ENCODE measurements around the gene ZBTB7C. TPM values are rescaled to one million over a fixed set of nuclear protein-coding genes. Genes with fewer than 3 reads are reported as not detected.

The ZBTB7C gene
- total and polyA plus RNA-seq, 2 donors (not counting 1 experiment from before 2014, with no cell fraction given): not detected

DNA sequence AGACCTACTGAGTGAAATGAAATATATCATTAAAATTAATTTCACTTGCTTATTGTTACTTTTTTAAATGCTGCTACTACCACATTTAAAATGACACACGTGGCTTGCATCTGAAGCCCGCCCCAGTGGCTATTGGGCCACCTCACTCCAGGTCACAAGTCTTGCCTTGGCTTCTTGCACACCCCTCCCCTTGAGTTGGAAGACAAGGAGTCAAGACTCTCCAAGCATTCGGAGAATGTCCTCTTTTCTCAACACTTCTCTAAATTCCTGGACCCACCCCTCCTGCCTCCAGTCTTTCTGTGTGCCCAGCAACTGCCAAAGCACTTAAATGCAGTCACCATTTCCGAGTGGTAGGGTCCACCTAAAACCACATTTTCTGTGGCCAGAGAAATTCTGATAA is 73.4 kb downstream of the ZBTB7C start:
- Mint-ChIP-seq H3K27ac (no peak overlapping the region), H3K4me1 (no peaks in the 10 kb centered on the region), H3K27me3 (peaks cover 20% of the 10 kb centered on the region), H3K9me3 (ENCODE audit: insufficient read depth) (no peaks in the 10 kb centered on the region), H3K4me3 (no peak overlapping the region)
- Histone ChIP-seq H4K20me1 (ENCODE audit: control insufficient read depth, insufficient read depth, low read length, poor library complexity, severe bottlenecking) (no peaks in the 10 kb centered on the region), H3K79me2 (ENCODE audit: control insufficient read depth, insufficient read depth, low read length) (no peaks in the 10 kb centered on the region), H3K36me3 (replicated peaks in 1 of 2; ENCODE audit: control extremely low read depth in 1 of 2, control insufficient read depth in 1 of 2, extremely low read depth in 1 of 2, insufficient read depth in 2 of 2, low read length in 1 of 2) (no peaks in the 10 kb centered on the region), H3K27me3 (replicated peaks in 1 of 4; ENCODE audit: control extremely low read depth in 1 of 4, control insufficient read depth in 3 of 4, insufficient read depth in 4 of 4, low read length in 3 of 4) (no peaks in the 10 kb centered on the region), H3K27ac (ENCODE audit: low read length in 2 of 2) (no peak overlapping the region), H2AFZ (ENCODE audit: insufficient read depth, low read depth, low read length, poor library complexity, severe bottlenecking) (no peak overlapping the region), H3K9ac (ENCODE audit: low read length) (no peak overlapping the region), H3K4me1 (ENCODE audit: control insufficient read depth in 2 of 2, insufficient read depth in 2 of 2, low read length in 2 of 2) (no peaks in the 10 kb centered on the region), H3K4me3 (ENCODE audit: control extremely low read depth in 1 of 5, extremely low read depth in 1 of 5, insufficient read depth in 1 of 5, low read depth in 2 of 5, low read length in 4 of 5) (no peak overlapping the region), H3K9me3 (ENCODE audit: control extremely low read depth in 1 of 3, control insufficient read depth in 2 of 3, insufficient read depth in 1 of 3, low read length in 2 of 3) (peaks cover 0 to 3% (median 0%) of the 10 kb centered on the region in 3 donors), H3K4me2 (replicated peaks; ENCODE audit: low read depth, low read length, poor library complexity, severe bottlenecking) (no peak overlapping the region)
- intact Hi-C loops (cut with micrococcal nuclease): no loop called here
- DNase-seq (no peak), ATAC-seq (ENCODE audit: low read depth) (no peak)
- POLR2A ChIA-PET: no interaction called here
- TF ChIP-seq EZH2 (IDR thresholded peaks at IDR 0.05; ENCODE audit: borderline replicate concordance, insufficient read depth, low read depth, low read length, poor library complexity, severe bottlenecking): no peak
- CTCF ChIA-PET: no interaction called here
- 85% methylated on average over 4 of the region's 4 CpGs for WGBS (ENCODE audit: insufficient coverage)

DNA sequence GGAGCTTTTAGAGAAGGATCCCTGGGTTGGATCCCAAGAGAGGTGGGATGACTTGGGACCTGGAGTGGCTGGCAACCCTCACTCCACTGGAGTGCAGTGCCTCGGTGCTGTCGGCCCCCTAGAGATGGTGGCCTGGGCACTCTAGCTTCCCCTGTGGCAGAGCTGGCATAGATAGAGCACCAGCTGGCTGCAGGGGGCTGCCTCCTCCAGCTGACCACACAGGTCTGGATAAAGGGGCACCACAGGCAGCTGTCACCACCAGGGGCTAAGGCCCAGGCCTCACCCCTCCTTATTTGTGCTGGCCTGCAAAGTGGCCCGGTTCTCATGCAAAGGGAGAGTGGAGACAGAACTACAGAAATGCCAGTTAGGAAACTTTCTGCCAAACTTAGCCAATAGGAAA is 74.3 kb downstream of the ZBTB7C start:
- Mint-ChIP-seq H3K9me3 (ENCODE audit: insufficient read depth) (no peaks in the 10 kb centered on the region), H3K4me3 (no peak overlapping the region), H3K27me3 (peaks cover 20% of the 10 kb centered on the region), H3K4me1 (no peaks in the 10 kb centered on the region), H3K27ac (no peak overlapping the region)
- no peaks in the 10 kb centered on the region for H3K79me2 ChIP-seq (ENCODE audit: control insufficient read depth, insufficient read depth, low read length)
- H2AFZ ChIP-seq (ENCODE audit: insufficient read depth, low read depth, low read length, poor library complexity, severe bottlenecking): no peak overlapping the region
- H3K9me3 ChIP-seq (ENCODE audit: control extremely low read depth in 1 of 3, control insufficient read depth in 2 of 3, insufficient read depth in 1 of 3, low read length in 2 of 3): peaks cover 0 to 3% (median 0%) of the 10 kb centered on the region in 3 donors
- H3K27me3 ChIP-seq (replicated peaks in 1 of 4; ENCODE audit: control extremely low read depth in 1 of 4, control insufficient read depth in 3 of 4, insufficient read depth in 4 of 4, low read length in 3 of 4): no peaks in the 10 kb centered on the region
- H3K27ac ChIP-seq (ENCODE audit: low read length in 2 of 2): no peak overlapping the region
- 96% methylated on average over 2 of the region's 3 CpGs for WGBS (ENCODE audit: insufficient coverage)
- CTCF ChIA-PET: no interaction called here
- H3K4me3 ChIP-seq (ENCODE audit: control extremely low read depth in 1 of 5, extremely low read depth in 1 of 5, insufficient read depth in 1 of 5, low read depth in 2 of 5, low read length in 4 of 5): no peak overlapping the region
- intact Hi-C loops (cut with micrococcal nuclease): no loop called here
- no peak for DNase-seq
- no peak overlapping the region for H3K4me2 ChIP-seq (replicated peaks; ENCODE audit: low read depth, low read length, poor library complexity, severe bottlenecking)
- no peaks in the 10 kb centered on the region for H3K4me1 ChIP-seq (ENCODE audit: control insufficient read depth in 2 of 2, insufficient read depth in 2 of 2, low read length in 2 of 2)
- TF ChIP-seq, protein P1, sequence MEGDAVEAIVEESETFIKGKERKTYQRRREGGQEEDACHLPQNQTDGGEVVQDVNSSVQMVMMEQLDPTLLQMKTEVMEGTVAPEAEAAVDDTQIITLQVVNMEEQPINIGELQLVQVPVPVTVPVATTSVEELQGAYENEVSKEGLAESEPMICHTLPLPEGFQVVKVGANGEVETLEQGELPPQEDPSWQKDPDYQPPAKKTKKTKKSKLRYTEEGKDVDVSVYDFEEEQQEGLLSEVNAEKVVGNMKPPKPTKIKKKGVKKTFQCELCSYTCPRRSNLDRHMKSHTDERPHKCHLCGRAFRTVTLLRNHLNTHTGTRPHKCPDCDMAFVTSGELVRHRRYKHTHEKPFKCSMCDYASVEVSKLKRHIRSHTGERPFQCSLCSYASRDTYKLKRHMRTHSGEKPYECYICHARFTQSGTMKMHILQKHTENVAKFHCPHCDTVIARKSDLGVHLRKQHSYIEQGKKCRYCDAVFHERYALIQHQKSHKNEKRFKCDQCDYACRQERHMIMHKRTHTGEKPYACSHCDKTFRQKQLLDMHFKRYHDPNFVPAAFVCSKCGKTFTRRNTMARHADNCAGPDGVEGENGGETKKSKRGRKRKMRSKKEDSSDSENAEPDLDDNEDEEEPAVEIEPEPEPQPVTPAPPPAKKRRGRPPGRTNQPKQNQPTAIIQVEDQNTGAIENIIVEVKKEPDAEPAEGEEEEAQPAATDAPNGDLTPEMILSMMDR (IDR thresholded peaks at IDR 0.05): no peak
- TF ChIP-seq EZH2 (IDR thresholded peaks at IDR 0.05; ENCODE audit: borderline replicate concordance, insufficient read depth, low read depth, low read length, poor library complexity, severe bottlenecking): no peak
- POLR2A ChIA-PET: no interaction called here
- H3K36me3 ChIP-seq (replicated peaks in 1 of 2; ENCODE audit: control extremely low read depth in 1 of 2, control insufficient read depth in 1 of 2, extremely low read depth in 1 of 2, insufficient read depth in 2 of 2, low read length in 1 of 2): no peaks in the 10 kb centered on the region
- no peaks in the 10 kb centered on the region for H4K20me1 ChIP-seq (ENCODE audit: control insufficient read depth, insufficient read depth, low read length, poor library complexity, severe bottlenecking)
- no peak overlapping the region for H3K9ac ChIP-seq (ENCODE audit: low read length)
- no peak for ATAC-seq (ENCODE audit: low read depth)

Measured in B cell (primary cell).